Cerebellar nuclear complex (tissue), 1 donor: ENCODE data around the gene GHRHR.

ENCODE experiments used
- DNase-seq, 2 experiments: peaks; one replicate each; lab custom pipeline; 2025; lab: John Stamatoyannopoulos, UW

Gene GHRHR

DNA sequence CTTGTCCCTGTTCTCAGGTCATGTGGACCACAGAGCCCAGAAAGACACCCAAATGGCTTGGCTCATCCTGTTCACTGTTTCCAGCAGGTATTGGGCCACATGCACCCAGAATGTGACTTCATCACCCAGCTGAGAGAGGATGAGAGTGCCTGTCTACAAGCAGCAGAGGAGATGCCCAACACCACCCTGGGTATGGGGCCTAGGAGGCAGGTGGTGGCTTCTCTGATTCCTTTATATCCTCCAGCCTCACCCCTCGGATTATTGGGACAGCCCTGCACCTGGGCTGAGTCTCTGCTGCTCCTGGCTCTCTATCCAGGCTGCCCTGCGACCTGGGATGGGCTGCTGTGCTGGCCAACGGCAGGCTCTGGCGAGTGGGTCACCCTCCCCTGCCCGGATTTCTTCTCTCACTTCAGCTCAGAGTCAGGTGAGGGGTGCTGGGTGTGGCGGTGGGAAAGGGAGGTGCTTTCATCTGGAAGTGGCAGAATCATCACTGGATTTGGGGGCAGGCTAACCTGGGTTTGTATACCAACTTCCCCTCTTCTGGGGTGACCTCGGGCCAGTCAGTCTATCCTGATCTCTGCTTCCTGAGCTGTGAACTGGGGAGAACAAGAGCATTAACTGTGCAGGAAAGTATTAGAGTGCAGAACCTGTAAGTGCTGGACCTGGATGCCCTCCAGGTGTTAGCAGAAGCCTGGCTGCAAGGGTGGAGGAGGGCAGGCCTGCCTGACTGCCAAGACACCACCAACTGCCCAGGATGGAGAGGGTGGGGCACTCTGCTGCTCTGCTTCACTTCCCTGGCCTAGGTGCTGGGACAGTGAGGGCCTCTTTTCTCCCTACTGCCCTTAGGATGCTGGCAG, 5.2 kb downstream of the GHRHR start:
- peak in 1 of 2 experiments; percentile 30 for DNase-seq

DNA sequence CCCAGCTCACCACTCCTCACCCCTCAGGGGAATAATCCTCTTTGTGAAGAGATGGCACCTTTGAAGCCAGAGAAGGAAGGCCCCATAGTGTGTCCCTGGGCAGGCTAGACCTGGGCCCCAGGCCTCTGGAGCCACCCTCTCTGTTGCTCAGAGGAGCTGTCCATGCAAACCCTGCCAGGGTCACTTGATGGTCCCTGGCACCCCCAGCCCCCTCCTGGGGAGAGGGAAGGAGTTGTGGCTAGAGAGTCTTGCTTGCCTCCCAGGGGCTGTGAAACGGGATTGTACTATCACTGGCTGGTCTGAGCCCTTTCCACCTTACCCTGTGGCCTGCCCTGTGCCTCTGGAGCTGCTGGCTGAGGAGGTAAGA, 5.8 kb downstream of the GHRHR start:
- no peak for DNase-seq

DNA sequence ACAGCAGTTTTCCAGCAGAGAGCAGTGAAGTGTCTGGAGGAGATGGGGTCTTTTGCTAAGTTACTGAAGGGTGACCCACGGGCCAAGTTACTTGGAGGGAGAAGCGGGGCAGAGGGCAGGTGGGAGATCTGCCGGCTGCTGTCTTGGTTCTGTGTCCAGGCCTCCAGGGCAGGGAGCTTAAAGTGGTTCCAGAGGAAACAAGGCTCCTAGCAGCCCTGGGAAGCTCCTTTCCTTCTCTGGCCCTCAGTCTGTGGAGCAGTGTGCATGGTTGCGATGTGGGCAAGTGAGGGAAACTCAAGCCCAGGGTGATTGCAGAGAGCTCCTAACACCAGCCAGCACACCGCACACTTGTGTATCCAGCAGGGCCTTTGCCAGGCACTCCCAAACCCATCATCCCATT, 6.3 kb downstream of the GHRHR start:
- DNase-seq, result no peak

DNA sequence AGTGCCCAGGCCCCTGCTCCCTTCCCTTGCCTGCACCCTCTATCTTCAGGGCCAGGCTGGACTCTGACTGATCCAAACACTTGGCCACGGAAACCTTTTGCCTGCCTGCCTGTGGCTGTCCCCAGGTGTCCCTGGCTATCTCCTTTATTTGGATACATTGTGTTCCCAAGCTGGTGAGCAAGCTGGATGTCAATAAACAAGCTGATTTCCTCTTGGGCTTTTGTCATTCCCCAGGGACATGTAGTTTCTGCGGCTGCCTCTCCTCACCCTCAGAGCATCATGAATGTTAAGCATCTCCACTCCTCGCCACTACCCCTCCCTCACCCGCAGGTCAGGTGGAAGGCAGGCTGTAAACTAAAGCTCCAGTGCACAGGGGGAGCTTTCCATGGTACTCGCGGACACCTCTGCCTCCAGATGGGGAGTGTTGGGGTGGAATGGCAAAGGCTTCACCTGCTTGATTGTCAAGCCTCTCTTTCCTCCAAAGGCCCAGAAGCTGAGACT, 6.9 kb downstream of the GHRHR start:
- no peak for DNase-seq

DNA sequence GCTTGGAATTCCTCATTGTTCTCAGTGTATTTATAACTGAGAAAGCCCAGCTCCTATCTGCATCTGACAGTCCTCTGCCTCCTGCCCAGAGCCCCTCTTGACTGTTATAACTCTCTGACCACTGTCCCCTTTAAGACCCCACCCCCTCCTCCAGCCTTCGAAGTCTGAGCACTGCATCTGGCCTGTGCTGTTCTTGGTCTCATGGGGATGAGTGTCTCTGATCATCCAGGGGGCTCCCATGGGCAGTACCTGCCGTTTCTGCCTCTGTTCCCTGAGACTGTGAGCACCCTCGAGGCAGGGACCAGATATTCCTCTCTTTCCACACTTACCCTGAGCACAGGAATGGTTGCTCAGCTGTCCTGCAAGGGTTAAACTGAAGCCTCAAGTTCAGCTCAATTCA, 7.7 kb downstream of the GHRHR start:
- no peak for DNase-seq

DNA sequence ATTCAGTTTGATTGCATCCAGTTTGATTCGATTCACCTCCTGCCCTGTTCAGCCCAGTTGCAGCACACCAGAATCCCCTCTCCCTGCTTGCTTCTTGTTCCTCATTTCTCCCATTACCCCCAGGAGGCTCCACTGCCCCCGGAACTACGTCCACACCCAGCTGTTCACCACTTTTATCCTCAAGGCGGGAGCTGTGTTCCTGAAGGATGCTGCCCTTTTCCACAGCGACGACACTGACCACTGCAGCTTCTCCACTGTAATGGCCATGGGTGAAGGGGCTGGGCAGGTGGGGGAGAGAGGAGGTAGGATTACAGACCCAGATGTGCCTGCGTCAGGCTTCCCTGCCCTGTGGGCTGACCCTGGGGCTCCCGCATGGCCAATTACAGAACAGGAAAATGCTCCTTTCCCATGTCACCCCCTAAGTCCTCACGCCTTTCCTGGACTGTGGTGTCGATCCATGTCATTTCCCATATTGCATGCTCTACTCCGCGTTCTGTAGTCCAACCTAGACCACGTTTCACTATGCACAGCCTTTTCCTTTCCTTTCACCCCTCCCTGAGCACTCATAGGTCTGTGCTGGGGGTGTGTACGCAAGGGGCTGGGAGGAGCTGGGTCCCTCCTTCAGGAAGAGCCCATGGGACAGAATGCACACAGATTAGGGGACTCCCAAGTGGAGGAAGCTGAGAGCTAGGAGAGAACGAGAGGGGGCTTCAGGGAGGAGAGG, 8.2 kb downstream of the GHRHR start:
- no peak for DNase-seq

DNA sequence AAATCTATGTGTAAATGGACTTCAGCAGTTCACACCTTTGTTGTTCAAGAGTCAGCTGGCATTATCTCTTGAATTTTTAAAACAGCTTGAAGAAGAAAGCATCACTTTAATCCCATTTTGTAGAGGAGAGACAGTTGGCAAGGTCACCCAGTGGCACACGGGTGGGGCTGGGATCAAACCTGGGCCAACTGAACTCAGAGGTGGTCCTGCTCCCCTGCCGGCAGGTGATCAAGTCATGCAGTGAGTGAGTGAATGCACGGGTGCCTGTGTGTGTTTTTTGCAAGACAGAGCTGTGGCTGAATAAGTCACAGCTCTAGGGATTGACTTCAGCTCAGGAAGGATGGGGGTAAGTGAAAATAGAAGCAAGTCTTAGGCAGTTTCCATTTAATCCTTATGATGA, 9.5 kb downstream of the GHRHR start:
- DNase-seq, result no peak

DNA sequence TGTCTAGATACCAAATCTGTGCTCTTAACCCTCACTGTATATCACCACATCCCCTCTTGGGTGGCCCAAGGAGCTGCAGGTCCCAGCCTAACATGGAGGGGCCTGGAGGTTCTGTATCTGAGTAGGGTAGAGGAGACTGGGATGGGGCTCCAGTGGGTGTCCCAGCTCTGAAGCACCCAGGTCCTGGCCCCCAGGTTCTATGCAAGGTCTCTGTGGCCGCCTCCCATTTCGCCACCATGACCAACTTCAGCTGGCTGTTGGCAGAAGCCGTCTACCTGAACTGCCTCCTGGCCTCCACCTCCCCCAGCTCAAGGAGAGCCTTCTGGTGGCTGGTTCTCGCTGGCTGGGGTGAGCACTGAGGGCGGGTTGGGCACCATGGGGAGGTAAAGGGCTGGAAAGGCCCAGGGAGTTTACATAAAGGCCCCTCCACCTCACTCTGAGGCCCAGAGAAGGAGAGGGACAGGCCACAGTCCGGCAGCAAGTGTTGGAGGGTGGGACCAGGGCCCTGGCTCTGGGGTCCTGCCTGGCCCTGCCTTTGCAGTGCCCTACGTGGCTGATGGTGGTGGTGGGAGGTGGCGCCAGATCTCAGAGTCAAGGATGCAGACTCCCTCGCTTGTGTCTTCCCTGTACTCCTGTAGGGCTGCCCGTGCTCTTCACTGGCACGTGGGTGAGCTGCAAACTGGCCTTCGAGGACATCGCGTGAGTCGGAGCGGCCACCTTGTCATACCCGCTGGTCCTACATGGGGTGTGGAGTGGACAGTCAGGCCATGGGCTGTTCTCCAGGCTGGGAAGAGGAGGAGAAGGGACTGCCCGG, 10.2 kb downstream of the GHRHR start:
- no peak for DNase-seq

DNA sequence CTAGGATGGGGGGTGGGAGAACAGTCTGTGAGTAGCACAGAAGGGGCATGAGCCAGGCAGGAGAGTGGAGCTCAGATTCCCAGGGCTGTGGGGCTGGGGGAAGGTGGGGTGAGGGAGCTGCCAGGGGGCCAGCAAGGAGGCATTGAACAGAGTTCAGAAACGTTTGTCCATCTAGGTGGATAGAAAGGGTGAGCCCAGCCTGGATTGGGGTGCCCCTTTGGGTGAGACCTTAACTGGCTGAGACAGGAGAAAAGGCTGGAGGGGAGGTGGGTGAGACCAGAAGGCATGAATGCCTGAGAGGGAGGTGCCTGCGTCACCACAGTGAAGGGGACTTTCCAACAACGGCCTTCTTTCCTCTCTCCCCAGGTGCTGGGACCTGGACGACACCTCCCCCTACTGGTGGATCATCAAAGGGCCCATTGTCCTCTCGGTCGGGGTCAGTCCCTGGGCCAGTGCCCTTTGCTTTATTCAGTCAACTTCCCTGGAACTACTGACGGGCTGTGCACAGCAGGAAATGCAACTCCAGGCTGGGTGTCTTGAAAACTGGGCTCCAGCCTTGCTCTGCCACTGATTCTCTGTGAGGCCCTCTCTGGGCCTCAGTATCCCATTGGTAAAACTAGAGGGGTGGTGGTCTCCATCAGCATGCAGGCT, 11.0 kb downstream of the GHRHR start:
- no peak for DNase-seq

DNA sequence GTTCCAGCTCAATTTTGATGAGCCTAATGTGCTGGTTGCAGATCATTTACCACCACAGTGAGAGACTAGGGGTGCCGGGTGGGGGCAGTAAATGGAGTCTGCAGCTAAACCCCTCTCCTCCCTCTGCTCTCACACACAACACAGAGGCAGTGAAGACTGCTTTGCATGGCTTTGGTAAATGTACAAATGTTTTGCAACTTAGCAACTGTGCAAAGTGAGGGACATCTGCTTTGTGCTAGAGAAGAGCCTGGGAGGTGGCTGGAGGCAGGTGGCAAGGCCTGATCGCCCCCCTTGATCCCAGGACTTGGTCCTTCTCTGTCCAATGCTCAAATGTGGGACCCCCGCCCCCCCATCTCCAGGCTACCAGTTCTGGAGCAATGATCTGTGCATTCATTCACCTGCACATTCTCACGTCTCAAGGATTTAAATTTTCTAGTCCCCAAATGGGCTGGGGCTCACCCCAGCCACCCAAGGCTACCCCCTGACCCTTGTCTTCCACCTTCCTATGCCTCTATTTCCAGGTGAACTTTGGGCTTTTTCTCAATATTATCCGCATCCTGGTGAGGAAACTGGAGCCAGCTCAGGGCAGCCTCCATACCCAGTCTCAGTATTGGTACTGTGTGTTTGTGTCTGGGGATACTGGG, 11.6 kb downstream of the GHRHR start:
- no peak for DNase-seq

DNA sequence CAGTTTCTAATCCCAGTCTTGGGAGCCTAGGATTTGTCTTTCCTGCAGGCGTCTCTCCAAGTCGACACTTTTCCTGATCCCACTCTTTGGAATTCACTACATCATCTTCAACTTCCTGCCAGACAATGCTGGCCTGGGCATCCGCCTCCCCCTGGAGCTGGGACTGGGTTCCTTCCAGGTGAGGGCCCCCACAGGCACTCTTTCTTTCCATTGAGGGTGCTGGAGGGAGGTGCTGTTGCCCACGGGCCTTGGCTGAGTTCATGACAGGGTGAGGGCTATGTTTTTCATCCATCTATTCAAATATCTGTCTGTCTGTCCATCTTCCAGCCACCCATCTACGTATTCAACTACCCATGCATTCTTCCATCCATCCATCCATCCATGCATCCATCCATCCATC, 12.6 kb downstream of the GHRHR start:
- no peak for DNase-seq

DNA sequence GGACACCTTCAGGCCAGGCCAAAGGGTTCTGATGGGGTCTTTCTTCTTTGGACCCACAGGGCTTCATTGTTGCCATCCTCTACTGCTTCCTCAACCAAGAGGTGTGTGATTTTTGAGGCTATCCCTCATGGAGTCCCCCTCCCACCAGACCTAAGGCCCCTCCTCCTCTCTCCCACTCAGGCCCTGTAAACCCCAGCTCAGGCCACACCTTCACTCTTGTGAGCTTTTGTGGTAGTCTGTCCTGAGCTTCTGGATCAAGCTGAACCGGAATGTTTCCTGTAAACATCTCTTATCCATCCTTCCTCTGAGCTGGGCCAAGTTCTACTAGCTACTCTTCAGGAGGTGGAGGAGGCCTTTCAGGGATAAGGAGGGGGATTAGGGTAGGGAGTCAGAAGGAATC, 13.5 kb downstream of the GHRHR start:
- no peak for DNase-seq

DNA sequence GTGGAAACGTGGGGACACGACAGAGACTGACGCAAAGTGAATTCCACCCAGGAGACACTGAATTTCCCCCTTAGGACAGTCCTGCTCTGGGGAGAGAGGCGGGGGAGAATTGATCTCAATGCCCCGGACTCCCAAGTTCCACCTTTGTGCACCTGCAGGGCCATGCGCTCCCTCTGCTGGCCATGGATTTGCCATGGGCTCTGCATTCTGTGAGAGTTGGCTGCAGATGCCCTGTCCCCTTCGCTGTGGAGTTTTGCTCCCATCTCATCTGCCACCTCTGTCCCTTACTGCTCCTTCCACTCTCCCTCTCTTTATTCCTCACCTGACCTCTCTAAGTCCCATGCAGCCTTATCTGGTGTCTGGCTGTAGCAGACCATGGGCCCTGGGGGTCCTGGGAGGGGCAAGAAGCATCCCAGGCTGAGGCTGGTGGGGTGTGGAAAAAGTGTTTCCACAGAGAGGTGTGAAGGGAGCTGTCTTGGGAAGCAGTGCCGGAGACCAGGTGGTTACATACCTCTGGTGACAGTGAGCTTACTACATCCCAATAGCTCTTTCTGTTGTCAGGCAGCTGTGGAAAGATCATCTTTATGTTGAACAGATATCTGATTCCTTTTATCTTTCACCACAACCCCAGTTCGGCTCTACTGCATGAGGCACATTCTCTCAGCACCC, 14.3 kb downstream of the GHRHR start:
- DNase-seq, result no peak

DNA sequence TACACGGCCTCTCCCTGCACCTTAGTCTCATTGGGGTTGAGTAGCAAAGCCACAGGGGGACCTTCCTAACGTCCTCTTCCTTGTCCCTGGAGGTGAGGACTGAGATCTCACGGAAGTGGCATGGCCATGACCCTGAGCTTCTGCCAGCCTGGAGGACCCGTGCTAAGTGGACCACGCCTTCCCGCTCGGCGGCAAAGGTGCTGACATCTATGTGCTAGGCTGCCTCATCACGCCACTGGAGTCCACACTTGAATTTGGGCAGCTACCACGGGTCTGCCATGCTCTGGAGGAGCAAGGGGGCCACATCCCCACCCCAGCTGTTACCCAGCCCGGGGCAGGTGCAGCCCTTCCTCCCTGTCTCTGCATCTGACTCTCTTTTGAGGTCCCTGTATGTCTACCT, 15.3 kb downstream of the GHRHR start:
- DNase-seq, result no peak

DNA sequence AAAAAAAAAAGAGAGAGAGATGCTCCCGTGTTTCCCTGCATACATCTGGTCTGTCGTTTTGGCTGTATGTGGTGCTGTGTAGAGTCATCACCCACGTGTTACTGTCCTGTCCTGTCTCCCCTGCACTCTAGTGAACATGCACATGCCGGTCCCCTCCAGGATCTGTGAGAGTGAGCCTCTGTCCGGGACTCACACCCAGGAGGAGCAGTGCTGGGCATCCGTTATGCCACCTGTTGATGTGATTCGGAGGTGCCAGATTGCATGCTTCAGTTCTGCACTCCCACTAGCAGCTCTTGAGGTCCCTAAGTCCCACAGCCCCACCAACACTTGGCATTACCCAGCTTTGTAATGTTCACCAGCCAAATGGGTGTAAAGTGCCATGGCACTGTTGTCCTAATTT, 16.4 kb downstream of the GHRHR start:
- DNase-seq, result no peak

DNA sequence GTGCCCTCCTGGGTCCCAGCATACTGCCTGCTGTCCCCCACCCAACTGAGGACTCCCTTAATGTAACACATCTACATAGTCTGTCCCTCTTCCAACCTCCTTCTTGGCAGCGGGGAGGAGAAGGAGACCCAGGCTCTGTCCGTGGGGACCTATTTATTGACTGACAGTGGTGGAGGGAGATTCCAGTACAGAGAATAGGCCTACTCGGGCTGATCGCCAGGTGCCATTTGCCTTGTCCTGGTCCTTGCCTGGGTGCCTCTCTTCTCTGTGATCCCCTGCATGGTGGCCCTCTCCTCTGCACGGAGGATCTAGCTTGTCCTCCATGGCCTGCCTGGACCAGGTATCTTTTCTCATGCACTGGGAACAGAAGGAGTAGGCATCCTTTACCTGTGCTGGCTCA, 17.0 kb downstream of the GHRHR start:
- DNase-seq, result no peak

DNA sequence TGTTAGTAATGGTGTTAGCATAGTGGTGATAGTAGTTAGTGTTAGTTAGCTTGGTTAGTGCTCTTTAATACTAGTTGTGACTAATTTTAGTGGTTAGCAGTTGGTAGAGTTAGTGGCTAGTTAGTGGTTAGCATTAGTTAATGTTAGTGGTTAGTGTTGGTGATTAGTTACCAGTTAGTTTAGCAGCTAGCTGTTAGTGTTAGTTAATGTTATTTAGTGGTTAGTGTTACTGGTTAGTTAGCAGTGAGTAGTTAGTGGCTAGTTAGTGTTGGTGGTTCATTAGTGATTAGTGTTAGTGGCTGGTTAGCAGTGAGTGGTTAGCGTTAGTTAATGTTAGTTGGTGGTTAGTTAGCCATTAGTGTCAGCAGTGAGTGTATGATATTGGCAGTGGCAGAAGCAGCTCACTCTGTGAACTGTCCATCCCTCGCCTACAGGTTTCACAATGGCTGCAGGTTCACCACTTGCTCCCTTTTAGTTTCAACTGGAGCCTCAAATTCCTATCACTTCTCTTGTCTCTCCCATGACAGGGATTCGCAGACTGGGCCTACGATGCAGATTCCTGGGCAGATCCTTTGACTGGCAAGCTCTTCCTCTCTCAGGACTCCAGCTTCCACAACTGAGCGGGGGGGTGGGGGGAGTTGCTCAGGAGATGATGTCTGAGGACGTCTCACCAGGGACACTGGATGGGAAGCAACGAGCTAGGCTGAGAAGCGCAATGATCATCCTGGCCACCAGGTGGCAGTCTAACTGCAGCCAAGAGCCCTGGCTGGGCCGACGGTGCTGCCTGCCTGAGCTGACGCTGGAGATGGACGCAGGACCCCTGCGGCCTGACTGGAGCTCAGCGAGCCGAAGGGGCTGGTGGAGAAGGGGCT, 19.5 kb downstream of the GHRHR start:
- DNase-seq, result peak in 1 of 2 experiments; percentile 44

DNA sequence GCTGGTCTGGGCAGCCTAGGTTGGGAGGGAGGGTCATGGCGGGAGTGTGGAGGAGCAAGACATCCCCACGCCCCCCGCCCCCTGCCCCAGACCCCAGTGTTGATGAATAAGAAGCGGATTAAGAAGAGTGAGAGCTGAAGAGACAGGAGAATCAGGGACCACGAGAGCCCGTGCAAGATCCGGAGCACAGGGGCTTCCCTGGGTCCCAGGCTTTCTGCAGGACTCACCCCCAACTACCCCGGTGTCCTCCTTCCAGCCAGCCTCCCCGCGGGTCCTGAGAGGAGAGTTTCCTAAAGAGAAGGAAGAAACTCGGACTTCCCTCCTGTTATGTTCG, 20.1 kb downstream of the GHRHR start:
- DNase-seq, result no peak

DNA sequence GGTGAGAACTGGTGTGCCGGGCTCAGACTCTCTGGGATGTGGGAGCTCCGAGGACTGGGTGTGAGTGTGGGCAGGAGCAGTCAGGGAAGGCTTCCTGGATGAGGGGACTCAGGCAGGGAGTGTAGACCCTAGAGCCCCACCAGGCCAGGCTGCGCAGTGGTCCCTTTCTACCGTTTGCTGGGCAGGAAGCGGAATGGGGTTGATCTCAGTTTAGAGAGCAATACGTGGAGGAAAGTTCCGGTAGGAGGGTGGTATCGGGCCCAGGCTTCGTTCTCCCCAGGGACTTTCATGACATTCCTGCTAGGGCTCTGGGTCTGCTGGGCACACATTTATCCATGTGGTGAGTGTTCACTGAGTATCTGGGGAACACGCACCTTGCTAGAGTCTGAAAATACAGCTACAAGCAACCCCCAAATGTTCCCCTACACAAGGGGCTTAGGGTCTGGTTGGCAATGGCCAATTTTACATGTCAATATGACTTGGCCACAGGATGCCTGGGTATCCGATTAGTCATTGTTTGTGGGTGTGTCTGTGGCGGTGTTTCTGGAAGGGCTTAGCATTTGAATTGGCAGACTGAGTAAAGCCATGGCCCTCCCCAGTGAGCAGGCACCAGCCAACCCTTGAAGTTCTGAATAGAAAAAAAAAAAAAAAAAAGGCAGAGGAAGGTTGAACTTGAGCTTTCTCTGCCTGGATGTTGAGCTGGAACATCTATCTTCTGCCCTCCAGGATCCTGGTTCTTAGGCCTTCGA, 20.8 kb downstream of the GHRHR start:
- DNase-seq, result no peak
